ENCODE results near the gene PKP4.

Gene PKP4

DNA sequence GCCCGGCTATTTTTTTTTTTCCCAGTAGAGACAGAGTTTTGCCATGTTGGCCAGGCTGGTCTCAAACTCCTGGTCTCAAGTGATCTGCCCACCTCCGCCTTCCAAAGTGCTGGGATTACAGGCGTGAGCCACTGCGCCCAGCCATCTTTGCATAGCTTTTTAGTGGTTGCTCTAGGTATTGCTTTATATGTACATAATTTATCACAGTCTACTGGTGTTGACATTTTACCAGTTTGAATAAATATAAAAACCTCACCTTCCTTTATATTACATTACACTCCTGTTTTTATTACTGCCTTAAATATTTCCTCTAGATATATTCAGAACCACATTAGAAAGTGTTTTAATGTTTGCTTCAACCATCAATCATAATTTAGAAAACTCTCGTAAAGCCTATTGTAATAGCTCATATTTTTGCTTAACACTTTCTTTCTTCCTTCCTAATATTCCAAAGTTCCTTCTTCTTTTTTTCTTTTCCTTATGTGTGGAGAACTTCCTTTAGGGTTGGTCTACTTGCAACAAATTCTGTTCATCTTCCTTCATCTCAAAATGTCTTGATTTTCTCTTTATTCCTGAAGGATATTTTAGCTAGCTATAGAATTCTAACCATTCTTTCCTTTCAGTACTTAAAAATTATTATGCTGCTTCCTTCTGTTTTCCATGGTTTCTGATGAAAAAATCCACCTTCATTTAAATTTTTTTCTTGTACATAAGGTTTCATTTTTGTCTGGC lies 256.2 kb downstream of the PKP4 start:
- no peak for DNase-seq (ENCODE audit: insufficient read length, low spot score)
- no peak for FAIRE-seq

- no peak for FAIRE-seq
- DNase-seq (ENCODE audit: insufficient read length, low spot score): no peak
These were observed 256.9 kb downstream of the PKP4 start for GRCh38 chr2:158713523-158714138.

DNA sequence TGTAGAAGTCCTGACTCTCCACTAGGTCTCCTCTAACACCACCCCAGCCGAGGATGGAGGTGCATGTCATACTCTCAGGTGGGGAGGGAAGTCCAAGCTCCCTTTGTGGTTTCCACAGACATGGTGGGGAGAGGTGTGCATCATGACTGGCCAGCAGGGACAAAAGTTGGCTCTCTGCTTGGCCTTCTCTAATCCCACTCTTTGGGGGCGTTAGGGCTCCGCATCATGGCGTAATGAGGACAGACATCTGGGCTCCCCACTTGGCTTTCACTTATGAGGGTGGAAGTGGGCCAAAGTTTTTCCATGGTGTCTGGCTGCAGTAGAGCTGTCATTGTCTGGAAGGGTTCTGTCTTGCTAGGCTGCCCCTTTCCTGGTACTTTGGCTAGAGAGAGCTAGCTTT lies 257.7 kb downstream of the PKP4 start:
- DNase-seq (ENCODE audit: insufficient read length, low spot score) (no peak), FAIRE-seq (no peak)

DNA sequence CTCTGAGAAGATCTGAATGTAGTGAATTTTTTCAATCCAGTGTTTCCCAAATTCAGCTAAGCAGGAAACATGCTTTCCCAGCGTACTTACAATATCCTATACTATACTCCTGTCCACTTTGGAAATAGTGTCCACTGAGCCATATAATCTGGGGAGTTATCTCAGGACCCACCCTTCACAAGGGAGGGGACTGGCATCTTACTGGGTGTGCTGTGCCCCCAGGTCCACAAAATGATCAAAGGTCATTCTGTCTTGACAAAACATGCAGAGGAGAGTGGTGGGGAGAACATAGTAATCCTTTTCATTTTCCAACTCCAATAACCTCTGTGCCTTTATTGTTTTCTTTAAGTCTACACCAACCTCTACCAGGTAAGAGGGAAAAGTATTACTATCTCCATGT lies 258.6 kb downstream of the PKP4 start:
- FAIRE-seq: no peak

DNA sequence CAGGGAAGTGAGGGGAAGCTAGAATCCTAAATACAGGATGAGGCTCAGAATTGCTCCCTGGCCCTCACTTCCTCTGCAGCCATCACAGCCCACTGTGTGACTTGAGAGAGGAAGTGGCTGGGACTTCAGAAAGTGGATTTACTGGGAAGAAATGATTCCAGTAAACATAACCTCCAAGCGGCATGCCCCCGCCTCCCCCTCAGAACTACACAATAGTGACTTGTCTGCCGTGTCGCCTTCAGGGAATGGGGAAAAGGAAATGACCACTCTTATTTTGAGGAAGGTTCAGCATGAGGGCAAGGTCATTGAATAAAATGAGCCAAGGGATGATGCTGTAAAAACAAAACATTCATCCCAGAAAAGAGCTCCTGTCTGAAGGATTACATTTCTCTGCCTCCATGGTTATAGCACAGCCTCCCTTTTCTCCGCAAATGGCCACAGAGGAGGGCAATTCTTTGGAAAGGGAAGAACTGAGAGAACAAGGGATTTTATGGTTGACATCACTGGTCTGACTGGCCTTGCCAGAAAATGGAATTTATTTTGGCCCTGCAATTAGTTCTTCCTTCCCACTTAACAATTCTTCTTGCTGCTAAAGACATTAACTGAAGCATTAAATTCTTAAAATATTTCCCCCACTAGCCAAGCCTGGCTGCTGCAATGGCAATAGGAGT lies 259.5 kb downstream of the PKP4 start:
- FAIRE-seq: no peak
- no peak for DNase-seq (ENCODE audit: insufficient read length, low spot score)

More for the DNA sequence above, 258.6 kb downstream of the PKP4 start:
- DNase-seq (ENCODE audit: insufficient read length, low spot score): no peak

DNA sequence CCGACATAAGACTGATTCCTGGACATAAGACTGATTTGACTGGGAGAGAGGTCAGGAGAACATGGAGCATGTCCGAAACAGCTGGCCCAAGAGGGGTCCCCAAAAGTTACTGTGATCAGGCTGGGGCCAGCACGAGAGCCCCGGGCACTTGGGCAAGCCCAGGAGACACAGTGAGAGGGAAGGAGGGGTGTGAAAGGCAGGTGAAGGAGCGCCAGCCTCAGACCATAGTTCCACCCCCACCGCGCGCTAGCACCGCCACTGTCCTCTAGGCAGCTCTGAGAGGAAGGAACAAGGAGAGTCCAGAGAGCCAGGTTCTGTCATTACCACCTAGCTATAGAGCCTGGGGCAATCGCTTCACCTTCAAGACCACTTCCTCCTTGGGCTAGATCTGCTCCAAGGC lies 260.2 kb downstream of the PKP4 start:
- DNase-seq (ENCODE audit: insufficient read length, low spot score) (no peak), FAIRE-seq (no peak)

GRCh38 chr2:158717366-158718195 lies 260.8 kb downstream of the PKP4 start:
- no peak for DNase-seq (ENCODE audit: insufficient read length, low spot score)
- no peak for FAIRE-seq

DNA sequence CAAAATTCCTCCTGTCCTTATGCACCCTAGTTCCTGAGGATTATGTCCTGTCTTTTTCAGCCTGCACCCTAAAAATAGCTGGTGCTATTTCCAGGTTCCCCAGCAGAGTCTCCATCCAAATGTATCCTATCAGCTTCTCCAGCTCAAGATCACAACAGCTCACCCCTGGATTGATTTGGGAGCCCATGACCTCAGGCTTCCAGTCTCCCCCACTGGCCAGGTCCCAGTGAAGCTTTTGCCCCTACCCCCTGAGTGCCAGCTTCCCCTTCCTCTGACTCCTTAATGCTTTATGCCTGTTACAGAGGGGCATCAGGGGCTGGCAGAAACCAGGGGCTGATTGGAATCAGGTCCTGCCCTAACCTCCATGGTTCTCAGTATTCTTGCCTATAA lies 261.4 kb downstream of the PKP4 start:
- no peak for FAIRE-seq
- no peak for DNase-seq (ENCODE audit: insufficient read length, low spot score)

- DNase-seq (ENCODE audit: insufficient read length, low spot score) (no peak), FAIRE-seq (no peak)
These were observed 262.1 kb downstream of the PKP4 start for GRCh38 chr2:158718851-158719250.

GRCh38 chr2:158719403-158719802 lies 262.7 kb downstream of the PKP4 start:
- FAIRE-seq: no peak
- no peak for DNase-seq (ENCODE audit: insufficient read length, low spot score)

DNA sequence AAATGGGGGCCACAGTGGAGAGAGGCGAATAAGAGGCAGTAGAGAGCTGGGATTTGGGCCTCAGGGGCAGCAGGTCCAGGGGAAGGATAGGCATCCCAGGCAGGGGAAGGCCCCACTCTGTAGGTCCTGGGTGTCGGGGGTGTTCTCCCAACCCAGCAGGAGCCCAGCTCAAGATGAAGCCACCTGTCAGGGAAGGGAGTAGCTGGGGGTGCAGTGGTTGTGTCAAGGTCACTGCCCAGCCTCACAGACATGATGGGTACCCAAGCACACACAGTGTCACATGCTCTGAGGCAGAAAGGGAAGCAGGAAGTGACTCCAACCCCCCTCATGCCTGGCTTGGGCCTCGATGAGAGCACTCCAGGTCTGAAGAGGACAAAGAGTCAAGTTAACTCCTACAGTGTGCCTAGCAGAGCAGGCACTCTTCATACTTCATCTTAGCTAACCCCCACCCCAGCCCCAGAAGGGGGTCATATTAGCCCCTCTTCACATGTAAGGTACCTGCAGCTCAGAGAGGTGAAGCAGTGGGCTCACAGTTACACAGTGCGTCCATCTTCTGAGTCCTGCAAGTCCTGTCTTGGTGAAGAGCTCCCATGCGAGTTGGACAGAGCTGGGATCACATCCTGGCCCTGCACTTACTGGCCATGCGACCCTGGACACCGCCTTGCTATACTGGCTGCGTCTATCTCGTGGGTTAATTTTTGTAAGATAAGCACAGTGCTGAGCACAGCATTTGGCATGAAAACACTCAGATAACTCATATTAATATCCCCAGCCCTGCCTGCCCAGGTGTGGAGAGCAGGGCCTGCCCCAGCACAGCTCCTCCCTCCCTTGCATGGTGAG lies 265.7 kb downstream of the PKP4 start:
- FAIRE-seq: no peak
- no peak for DNase-seq (ENCODE audit: insufficient read length, low spot score)

GRCh38 chr2:158723181-158723838 lies 266.6 kb downstream of the PKP4 start:
- FAIRE-seq: no peak
- no peak for DNase-seq (ENCODE audit: insufficient read length, low spot score)

DNA sequence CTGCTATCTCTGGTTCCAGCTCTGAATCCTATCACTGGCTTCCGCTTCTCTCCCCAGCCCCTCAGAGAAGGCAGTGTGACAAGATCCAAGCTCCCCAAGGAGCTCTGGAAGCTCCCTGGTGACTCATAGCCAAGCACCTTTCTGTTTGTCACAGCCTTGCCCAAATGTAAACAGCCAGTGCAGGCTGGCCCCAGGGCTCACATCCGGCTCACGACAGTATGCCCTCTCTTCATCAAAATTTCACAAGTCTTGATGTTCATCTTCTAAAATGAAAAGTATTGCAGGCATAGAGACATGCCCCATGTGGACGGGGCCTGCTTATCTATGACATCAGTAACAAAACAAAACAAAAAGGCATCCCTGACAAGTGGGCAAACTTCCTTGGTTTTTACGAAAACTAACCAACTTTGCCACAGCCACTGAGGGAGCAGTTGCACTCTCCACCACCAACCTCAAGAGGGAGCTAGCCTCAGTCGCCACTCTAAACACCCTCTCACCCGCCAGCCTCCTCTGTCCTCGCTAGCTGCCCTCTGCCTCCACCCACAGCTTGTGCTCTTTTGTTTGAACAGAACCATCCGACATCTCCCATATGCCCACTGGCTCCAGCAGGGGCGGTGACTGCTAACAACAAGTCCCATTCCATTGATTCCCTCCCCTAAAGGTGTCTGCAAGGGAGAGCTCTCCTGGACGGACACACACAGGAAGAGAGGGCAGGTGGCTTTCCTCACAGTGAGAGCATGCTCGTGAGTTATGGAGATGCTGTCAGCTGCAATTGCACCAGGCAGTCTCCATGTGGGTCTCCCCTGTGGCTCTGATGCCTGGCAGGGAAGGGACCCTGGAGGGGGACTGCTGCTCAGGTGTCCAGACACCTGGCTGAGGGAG lies 267.4 kb downstream of the PKP4 start:
- FAIRE-seq: no peak

GRCh38 chr2:158724803-158725381 lies 268.1 kb downstream of the PKP4 start:
- FAIRE-seq (no peak), DNase-seq (ENCODE audit: insufficient read length, low spot score) (no peak)

More for the DNA sequence above, 267.4 kb downstream of the PKP4 start:
- no peak for DNase-seq (ENCODE audit: insufficient read length, low spot score)

- DNase-seq (ENCODE audit: insufficient read length, low spot score): no peak
- no peak for FAIRE-seq
These were observed 268.7 kb downstream of the PKP4 start for GRCh38 chr2:158725441-158725891.

DNA sequence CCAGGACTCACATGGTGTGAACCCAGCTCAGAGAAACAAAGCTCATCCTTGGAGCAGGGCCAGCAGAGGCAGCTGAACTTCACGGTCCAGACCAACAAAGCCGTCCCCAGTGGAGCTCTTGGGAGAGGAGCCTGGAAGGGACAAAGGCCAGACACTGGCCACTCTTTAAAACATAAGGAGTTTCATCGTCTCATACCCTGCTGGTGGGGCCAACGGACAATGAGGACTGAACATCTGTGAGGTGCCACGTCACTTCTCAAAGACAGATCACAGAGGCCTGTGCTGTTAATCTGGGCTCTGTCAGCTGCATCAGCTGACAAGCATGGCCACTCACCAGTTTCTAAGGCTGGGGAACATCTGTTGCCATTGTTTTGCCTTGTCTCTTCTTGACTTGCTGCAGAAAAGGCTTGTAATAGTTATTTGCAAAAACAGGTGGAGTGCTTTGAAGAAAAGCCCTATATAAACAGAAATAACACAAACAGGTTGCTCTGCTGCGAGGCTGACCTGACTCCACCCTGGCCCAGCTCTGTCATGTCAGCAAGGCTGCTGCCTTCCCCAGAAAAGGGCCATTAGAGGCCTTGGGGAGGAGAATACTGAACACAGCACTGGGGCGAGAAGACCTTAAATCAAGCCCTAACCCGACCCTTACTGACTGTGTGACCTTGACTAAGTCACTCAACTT lies 270.3 kb downstream of the PKP4 start:
- FAIRE-seq (no peak), DNase-seq (ENCODE audit: insufficient read length, low spot score) (no peak)

DNA sequence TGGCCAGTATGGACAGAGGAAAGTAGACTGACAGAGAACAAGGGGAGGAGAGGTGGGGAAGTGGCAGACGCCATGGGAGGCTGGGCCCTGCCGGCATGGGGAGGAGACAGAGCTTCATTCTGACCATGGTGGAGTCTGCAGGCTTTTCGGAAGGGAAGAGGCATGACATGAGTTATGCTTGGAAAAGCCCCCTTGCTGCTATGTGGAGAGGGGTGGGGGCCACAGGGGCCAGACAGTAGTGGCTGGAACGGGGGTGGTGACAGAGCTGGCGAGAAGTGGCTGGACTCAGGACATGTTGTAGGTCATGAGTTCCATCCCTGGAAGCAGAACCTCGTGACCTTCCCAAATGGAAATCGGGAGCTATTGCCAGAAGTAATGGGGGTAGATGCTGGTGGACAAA lies 271.7 kb downstream of the PKP4 start:
- DNase-seq (ENCODE audit: insufficient read length, low spot score) (no peak), FAIRE-seq (no peak)

- DNase-seq (ENCODE audit: insufficient read length, low spot score) (no peak), FAIRE-seq (no peak)
These were observed 272.7 kb downstream of the PKP4 start for GRCh38 chr2:158729451-158729850.

Data from GM19239 (cell line).